Lower leg skin (tissue), 4 donors: ENCODE results near the gene SOX5. TPM values are rescaled to one million over a fixed set of nuclear protein-coding genes. Genes with fewer than 3 reads are reported as not detected.
"Not testable (repeated sequence)": the region's sequence is repeated elsewhere in the genome, so short reads cannot be mapped to it uniquely, and the experiment has no call there.

Experiments
- DNase-seq, 2 donors: peaks; one replicate each; pipeline ENCODE4 v3.0.0-alpha.2; 2019; ENCODE audit warnings: low spot score in 2 of 2
- H3K4me3 ChIP-seq: fragments of 200-600 bp; sonication (generic); 2 replicates; pipeline ENCODE4 v1.5.1; 2017; ENCODE audit warnings: mild to moderate bottlenecking, low read depth; ENCODE audit not compliant: poor library complexity, severe bottlenecking
- CTCF ChIP-seq, 3 donors: fragments of 450-650 bp; IDR thresholded peaks; one replicate each; pipeline ENCODE4 v1.5.1; 2016; ENCODE audit warnings: antibody characterized with exemption in 3 of 3, mild to moderate bottlenecking in 3 of 3, moderate library complexity in 2 of 3
- POLR2A ChIP-seq, 2 donors: fragments of 450-650 bp; IDR thresholded peaks; one replicate each; pipeline ENCODE4 v1.6.1; 2016 to 2017; ENCODE audit warnings: antibody characterized with exemption in 2 of 2, mild to moderate bottlenecking in 1 of 2, moderate library complexity in 1 of 2
- WGBS, 2 donors: methylation state at CpG; one replicate each; pipeline ENCODE4 v1.1.5; 2018; 5-methylcytosine and 5-hydroxymethylcytosine counted together
- intact Hi-C: fragments of 100-400 bp; cut with DNase I; formaldehyde crosslinking; loops from one replicate; pipeline ENCODE4 v1.15.0; 2023; ENCODE audit warnings: low total_unique reads
- total RNA-seq, 4 donors: library from RNA; depleted of rRNA; stranded (reverse); fragments of >200 nt; gene quantifications; one replicate each; pipeline ENCODE4 v1.1.0, GENCODE V29; 2016

SOX5 gene
- total RNA-seq, 4 donors from 2014 or later, result 23.7 to 59.7 (median 33.6) TPM

- TF ChIP-seq CTCF (IDR thresholded peaks at IDR 0.05), result no peak
- no peak for TF ChIP-seq POLR2A (IDR thresholded peaks at IDR 0.05)
- no peak for DNase-seq
- WGBS, 2 donors, result 58 to 65% methylated on average over 1 of the region's 1 CpG
- H3K4me3 ChIP-seq, result no peak overlapping the region
- intact Hi-C loops, result no loop called here
Observed at GRCh38 chr12:23493672-23494071, 455.8 kb downstream of the SOX5 start.

- 80 to 82% methylated on average over 3 of the region's 3 CpGs for WGBS, 2 donors
- DNase-seq, H3K4me3 ChIP-seq, intact Hi-C loops: not testable (repeated sequence)
Observed at GRCh38 chr12:23491029-23491428, 458.4 kb downstream of the SOX5 start.

- no peak for TF ChIP-seq POLR2A (IDR thresholded peaks at IDR 0.05)
- TF ChIP-seq CTCF (IDR thresholded peaks at IDR 0.05), result no peak
- no peak for DNase-seq
- no peak overlapping the region for H3K4me3 ChIP-seq
- intact Hi-C loops, result no loop called here
- WGBS, 2 donors, result 74 to 75% methylated on average over 2 of the region's 2 CpGs
Observed at GRCh38 chr12:23488130-23488529, 461.3 kb downstream of the SOX5 start.

GRCh38 chr12:23484238-23484637, 465.2 kb downstream of the SOX5 start:
- 69 to 72% methylated on average over 2 of the region's 2 CpGs for WGBS, 2 donors
- intact Hi-C loops, result no loop called here
- TF ChIP-seq CTCF (IDR thresholded peaks at IDR 0.05), result no peak
- no peak for TF ChIP-seq POLR2A (IDR thresholded peaks at IDR 0.05)
- no peak overlapping the region for H3K4me3 ChIP-seq
- DNase-seq, result no peak

GRCh38 chr12:23482571-23482970, 466.9 kb downstream of the SOX5 start:
- 88 to 89% methylated on average over 1 of the region's 1 CpG for WGBS, 2 donors
- H3K4me3 ChIP-seq, result no peak overlapping the region
- no peak for TF ChIP-seq POLR2A (IDR thresholded peaks at IDR 0.05)
- no peak for TF ChIP-seq CTCF (IDR thresholded peaks at IDR 0.05)
- intact Hi-C loops, result no loop called here
- DNase-seq, result no peak
